Sciatic nerve (tissue), 2 donors: Measurements from ENCODE around the gene SPTBN5. TPM values are rescaled to one million over a fixed set of nuclear protein-coding genes. Genes with fewer than 3 reads are reported as not detected.
A peak's percentile ranks its signal among the peaks of the same experiment; 100 is the strongest.

Experiments
- ATAC-seq: fragments of 200-7000 bp; cut with Tn5 transposase; one replicate; pipeline ENCODE4 v1.9.1; 2020; ENCODE audit warnings: mild to moderate bottlenecking, moderate library complexity
- DNase-seq: peaks from one replicate; pipeline ENCODE4 v3.0.0-alpha.2; 2020; ENCODE audit warnings: low spot score
- intact Hi-C: fragments of 100-400 bp; cut with DNase I; formaldehyde crosslinking; loops from one replicate; pipeline ENCODE4 v1.14.2; 2022
- total RNA-seq: library from RNA; stranded (reverse); fragmentation: NEBNext Ultra II Directional; extraction: Animal tissue kit (Norgen Biotek cat#: 25700); gene quantifications from one replicate; pipeline ENCODE4 v1.2.1, GENCODE V29; 2021
- donor health status: DM: no; HTN: no; CAD: no.
- donor health status: DM: no; HTN: no; CAD: no.

Gene SPTBN5
- total RNA-seq: 35.0 TPM

GRCh38 chr15:41893422-41894250, at the start of gene SPTBN5:
SPTBN5 (minus strand) TSS chr15:41894053; CDS start chr15:41893497, 556 bp downstream.
- ATAC-seq (peak; percentile 70), DNase-seq (no peak)
- intact Hi-C loops: no loop called here

GRCh38 chr15:41942886-41943285, 49.0 kb upstream of the SPTBN5 start:
- DNase-seq: no peak
- intact Hi-C loops: no loop called here
- ATAC-seq: no peak

GRCh38 chr15:41941644-41942415, 48.0 kb upstream of the SPTBN5 start:
- intact Hi-C loops: no loop called here
- no peak for ATAC-seq
- no peak for DNase-seq

- intact Hi-C loops: no loop called here
- no peak for DNase-seq
- ATAC-seq: no peak
These were observed 46.6 kb upstream of the SPTBN5 start for GRCh38 chr15:41940441-41940857.

GRCh38 chr15:41939986-41940385, 46.1 kb upstream of the SPTBN5 start:
- intact Hi-C loops: no loop called here
- ATAC-seq (no peak), DNase-seq (no peak)

- ATAC-seq (no peak), DNase-seq (no peak)
- intact Hi-C loops: no loop called here
These were observed 43.7 kb upstream of the SPTBN5 start for GRCh38 chr15:41937568-41937923.

- intact Hi-C loops: no loop called here
- ATAC-seq (peak; percentile 38), DNase-seq (no peak)
These were observed 43.1 kb upstream of the SPTBN5 start for GRCh38 chr15:41936649-41937567.

- intact Hi-C loops: no loop called here
- ATAC-seq (no peak), DNase-seq (no peak)
These were observed 42.3 kb upstream of the SPTBN5 start for GRCh38 chr15:41936155-41936554.

- ATAC-seq (no peak), DNase-seq (no peak)
- intact Hi-C loops: no loop called here
These were observed 41.7 kb upstream of the SPTBN5 start for GRCh38 chr15:41935566-41936020.

GRCh38 chr15:41934843-41935242, 41.0 kb upstream of the SPTBN5 start:
- ATAC-seq (peak; percentile 35), DNase-seq (no peak)
- intact Hi-C loops: no loop called here

- DNase-seq (no peak), ATAC-seq (no peak)
- intact Hi-C loops: no loop called here
These were observed 39.9 kb upstream of the SPTBN5 start for GRCh38 chr15:41933771-41934170.

GRCh38 chr15:41933326-41933725, 39.5 kb upstream of the SPTBN5 start:
- no peak for DNase-seq
- no peak for ATAC-seq
- intact Hi-C loops: no loop called here

GRCh38 chr15:41932511-41933289, 38.8 kb upstream of the SPTBN5 start:
- intact Hi-C loops: no loop called here
- no peak for ATAC-seq
- no peak for DNase-seq

GRCh38 chr15:41932101-41932500, 38.2 kb upstream of the SPTBN5 start:
- ATAC-seq (no peak), DNase-seq (no peak)
- intact Hi-C loops: no loop called here

GRCh38 chr15:41930867-41931222, 37.0 kb upstream of the SPTBN5 start:
- intact Hi-C loops: no loop called here
- DNase-seq (no peak), ATAC-seq (no peak)

GRCh38 chr15:41930221-41930866, 36.5 kb upstream of the SPTBN5 start:
- DNase-seq (no peak), ATAC-seq (peak; percentile 75)
- intact Hi-C loops: no loop called here

- intact Hi-C loops: no loop called here
- DNase-seq (no peak), ATAC-seq (peak; percentile 70)
These were observed 35.1 kb upstream of the SPTBN5 start for GRCh38 chr15:41928637-41929620.
